ENCODE measurements around the gene ZNF319.

Gene ZNF319

DNA sequence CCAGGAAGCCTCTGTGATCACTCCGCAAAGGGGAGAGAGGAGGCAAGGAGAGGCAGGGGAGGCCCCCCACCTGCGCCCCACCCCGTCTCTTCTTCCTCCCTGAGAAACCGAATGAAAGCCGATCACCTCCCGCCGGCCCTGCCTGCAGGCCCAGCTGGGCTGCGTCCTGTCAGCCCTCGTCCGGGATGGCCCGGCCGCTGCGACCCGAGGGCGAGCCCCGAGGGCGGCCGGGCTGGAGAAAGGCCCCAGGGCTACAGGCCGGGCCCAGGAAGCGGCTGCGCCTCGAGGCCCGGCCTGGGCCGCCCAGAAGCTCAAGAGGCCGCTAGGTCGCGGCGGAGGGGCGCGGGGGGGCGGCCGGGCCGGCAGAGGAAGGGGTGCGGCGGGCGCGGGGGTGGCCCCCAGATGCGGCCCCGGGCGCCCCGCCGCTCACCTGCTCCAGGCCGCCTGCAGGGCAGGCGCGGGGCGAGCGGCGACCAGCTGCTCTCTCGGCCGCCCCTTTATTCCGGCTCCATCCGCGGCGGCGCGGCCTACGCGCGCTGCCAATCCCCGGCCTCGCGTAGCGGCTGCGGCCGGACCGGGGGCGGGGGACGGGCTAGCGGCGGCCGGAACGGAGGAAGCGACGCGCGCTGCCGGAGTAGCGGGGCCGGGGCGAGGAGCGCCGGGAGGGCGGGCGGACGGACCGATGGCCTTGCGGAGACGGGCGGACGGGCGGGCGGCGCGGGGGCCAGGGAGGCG is at the start of gene ZNF319:
Gene ZNF319 (minus strand): TSS at position 702 of the 735 bp plus-strand sequence. CDS start 2,407 bp downstream, outside the sequence.
- FAIRE-seq, result no peak

DNA sequence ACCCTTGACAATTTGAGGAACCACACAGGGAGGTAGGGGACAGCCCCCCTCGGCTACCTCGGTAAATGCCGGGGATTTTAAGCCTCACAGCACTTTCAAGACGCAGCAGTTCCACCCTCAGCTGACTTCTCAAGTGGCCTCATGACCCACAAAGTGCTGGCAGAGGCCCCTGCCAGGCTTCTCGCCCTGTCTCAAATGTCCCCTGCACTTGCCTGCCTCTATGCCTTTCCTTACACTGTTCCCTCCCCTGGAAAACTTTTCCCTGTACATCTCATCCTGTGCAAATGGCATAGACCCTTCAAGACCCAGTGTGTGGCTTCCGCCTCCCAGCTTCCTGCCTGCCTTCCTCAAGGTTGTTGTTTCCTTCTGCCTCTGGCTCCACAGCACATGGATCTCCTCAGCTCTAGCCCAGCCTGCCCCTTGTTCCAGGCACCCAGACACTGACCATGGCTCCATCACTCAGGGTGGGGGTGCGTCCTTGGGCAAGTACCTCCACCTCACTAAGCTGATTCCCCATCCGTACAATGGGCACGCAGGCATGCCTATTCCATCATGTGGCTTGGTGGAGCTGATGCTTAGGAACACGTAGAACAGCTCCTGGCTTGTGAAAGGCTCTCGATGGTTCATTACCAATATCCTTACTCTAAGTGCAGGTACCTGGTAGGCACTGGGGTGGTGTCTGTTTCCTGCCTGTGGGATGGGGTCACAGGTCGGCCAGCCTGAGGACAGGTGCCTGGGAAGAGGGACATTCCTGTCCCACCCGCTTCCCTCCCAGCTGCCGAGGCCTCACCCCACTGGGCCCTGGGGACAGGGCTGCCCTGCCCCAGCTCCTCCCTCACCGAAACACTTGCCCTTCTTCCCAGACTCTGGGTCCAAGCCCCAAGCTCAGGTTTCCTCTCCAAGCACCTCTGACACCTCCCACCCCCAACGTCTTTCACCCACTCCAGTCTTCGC is 49.0 kb upstream of the ZNF319 start:
- no peak for FAIRE-seq

DNA sequence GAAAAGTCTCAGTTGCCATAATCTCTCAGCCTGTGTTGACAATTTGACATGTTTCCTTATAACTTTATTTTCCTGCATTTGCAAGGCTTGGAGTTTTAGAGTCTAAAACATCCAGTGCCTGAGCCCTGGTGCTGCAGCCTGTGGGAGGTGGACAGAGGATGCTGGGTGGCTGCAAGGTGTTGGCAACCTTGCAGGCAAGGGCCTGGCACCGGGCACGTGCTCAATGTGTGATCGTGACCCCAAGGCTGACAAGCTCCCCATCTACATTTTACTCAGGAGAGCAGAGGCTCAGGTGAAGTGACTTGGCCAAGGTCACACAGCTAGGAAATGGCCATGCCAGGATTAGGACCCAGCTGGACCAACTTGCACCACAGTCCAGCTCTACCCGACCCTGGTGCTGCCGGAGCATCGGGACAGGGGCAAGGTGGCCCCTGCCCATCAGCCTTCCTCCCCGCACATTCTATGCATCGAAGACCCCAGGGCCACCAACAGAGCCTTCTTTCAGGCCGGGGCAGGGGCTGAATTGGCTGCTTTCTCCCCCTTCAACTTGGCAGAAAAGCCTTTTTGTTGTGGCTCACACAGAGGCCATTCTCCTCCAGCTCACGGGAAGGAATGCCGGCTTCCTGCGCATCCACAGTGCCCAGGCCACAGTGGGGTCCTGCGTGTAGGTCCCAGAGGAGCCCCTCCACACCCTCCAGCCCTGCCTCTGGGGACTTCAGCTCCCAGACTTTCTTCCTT is 48.2 kb upstream of the ZNF319 start:
- no peak for FAIRE-seq

DNA sequence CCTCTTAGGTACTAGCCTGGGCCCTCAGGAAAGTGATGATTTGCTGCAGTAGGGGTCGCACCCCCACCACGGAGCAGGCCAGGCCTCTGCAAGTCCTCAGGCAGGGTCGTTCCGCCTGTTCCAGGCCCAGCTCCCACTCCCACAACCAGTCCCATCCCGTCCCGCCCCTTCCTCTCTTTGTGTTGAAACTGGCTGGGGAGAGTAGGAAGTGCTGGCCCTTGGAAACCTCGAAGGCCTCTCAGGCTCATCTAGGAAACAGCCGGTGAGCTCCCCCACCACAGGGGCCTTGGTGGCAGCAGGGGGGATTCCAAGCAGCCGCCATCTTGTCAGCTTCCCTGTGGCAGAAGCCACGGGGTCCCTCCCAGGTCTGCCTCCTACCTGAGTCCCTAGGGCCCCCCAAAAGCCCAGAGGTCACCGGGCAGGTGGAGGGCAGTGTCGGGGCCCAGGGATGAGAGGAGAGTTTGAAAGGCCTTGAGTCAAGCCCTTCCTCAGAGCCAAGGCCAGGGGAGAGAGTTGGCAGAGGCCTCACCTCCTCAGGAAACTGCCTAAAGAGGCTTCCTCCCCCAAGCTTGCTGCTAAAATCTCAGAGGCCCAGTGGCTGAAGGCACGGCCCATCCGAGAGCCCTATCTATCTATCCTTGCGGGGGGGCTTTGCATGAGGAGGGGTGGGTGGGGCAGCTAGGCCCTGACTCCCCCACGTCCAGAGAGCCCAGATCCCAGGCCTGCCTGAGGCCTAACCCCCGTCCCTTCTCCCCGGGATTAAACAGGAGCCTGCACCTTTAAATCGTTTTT is 47.3 kb upstream of the ZNF319 start:
- no peak for FAIRE-seq

DNA sequence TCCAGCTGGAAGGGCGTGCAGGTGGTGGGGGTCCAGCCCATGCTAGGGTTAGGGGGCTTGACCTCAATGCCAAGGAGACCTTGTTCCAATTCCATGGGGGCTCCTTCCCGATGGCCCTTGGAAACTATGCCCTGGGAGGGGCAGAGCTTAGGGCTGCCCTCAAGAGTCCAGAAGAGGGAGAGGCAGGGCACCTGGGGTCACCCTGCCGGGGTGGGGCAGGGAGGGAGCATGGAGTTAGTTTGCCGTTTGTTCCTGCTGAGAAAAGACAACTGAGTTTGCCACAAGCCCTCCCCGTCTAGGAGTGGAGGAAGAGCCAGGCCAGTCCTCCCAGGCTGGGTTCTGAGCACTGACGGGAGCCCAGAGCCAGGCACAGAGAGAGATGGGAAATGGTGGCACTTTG is 46.5 kb upstream of the ZNF319 start:
- FAIRE-seq, result no peak

DNA sequence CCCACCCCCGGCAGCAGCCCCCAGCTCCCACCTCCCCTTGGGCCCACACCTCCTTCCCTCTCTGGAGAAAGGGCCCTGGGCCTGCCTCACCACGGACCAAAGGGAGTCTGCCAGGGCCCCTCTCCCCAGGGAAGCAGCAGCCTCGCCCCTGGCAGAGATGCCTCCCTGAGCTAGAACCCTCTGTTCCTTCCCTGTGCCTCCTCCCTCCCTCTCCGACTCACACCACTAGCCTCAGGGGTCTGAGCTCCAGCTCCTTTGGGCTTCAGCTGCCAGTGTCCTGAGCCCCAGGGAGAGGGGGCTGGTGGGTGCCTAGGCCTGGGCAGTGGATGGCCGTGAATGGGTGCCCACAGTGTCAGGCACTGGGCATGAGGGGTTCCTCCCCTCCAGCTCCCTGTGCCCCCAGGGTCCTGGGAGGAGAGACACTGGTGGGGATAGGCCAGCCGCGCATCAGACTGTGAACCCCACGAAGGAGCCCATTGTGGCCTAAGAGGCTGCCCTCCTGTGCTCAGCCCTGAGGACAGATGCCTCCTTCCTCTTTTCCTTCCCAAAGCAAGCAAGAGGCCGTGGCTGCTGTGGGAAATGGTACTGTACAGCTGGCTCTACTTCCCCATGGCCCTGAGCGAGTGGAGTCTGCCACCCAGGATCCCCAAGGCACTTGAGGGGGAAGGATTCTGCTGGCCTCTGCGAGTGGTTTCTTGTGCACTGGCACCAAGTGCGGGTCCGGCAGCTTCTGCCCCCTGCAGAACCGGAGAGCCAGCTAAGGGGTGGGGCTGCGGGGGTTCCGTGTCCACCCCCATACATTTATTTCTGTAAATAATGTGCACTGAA is 45.8 kb upstream of the ZNF319 start:
- no peak for FAIRE-seq

DNA sequence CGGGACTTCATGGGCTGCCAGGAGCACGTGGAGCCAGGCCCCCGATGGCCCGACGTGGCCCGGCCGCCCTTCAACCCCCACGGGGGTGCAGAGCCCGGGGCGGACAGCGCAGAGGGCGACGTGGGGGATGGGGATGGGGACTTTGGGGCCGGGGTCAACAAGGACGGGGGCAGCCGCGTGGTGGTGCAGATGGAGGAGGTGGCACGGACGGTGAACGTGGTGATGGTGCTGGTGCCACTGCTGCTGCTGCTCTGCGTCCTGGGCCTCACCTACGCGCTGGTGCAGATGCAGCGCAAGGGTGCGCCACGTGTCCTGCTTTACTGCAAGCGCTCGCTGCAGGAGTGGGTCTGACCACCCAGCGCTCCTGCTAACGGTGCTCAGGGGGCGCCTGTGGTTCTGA is 44.6 kb upstream of the ZNF319 start:
- FAIRE-seq, result no peak

DNA sequence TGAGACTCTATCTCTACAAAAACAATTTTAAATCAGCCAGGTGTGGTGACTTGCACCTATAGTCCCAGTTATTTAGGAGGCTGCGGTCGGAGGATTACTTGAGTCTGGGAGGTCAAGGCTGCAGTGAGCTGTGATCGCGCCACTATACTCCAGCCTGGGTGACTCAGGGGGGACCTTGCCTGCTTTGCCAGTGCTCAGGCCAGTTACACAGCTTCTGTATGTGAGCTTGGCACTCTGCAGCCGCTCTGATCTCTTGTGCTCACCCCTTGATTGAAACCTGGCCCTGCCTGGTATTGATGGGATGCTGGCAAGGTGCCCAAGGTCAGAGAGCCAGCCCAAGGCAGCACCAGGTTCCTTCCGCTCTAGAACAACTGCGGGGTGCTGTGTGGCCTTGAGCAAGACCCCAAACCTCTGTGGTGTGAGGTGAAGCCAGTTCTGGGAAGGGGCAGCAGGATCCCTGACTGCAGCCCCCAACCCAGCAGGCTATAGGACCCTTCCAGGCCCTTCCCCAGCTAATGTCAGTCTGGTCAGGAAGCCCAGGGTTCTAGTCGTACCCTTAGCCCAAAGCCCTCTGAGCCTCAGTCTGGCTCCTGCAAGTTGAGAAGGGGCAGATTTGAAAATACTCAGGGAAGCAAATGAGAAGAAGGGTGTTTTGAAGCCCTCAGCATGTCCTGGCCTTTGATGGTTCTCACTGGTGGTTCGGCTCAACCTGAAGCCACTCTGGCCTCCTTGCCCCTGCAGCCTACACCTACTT is 44.0 kb upstream of the ZNF319 start:
- no peak for FAIRE-seq

DNA sequence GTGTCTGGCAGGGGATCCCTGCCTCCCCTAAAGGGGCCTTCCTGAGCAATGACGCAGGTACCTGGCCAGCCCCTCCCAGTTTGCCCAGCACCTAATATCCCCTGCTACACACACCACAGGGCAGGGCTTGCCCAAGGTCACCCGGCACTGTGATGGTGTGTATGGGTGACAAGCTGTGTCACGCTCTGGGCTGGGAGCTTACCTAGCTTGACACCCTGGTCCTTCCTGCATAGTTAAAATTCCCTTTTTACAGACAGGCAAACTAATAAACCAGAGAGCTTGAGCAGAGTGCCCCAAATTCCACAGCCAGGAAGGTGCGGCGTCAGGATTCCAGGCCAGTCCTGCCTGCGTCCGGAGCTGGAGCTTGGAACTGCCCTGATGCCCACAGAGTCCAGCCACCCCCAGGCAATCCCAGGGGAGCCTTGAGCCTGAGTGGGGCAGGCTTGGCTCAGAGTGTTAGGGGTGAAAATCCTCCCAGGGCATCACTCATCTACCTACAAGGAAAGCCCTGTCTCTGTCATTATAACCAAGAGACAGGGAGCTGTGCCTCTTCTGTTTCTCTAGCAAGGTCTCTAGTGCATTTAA is 43.2 kb upstream of the ZNF319 start:
- no peak for FAIRE-seq

DNA sequence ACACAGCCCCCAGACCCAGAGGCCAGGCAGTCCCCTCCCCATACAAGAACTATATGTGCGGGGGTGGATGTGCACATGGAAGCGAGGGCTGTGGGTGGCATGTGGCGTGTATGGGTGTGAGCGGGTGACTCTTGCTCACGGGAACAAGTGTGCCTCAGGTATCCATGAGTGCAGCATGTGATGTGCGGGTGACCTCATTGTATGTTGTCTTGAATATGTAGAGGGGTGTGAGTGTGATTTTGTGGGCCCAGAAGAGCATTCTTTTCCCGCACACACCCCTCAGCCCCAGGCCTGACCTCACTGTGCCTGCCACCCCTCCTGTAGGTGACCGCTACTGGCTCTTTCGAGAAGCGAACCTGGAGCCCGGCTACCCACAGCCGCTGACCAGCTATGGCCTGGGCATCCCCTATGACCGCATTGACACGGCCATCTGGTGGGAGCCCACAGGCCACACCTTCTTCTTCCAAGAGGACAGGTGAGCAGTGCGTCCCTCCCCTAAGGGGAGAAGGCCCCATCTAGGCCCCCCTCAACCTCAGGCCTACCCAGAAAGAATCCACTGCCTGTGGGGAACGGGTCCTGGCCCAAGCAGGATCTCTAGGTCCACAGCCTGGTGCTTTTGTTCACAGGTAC is 42.5 kb upstream of the ZNF319 start:
- no peak for FAIRE-seq

DNA sequence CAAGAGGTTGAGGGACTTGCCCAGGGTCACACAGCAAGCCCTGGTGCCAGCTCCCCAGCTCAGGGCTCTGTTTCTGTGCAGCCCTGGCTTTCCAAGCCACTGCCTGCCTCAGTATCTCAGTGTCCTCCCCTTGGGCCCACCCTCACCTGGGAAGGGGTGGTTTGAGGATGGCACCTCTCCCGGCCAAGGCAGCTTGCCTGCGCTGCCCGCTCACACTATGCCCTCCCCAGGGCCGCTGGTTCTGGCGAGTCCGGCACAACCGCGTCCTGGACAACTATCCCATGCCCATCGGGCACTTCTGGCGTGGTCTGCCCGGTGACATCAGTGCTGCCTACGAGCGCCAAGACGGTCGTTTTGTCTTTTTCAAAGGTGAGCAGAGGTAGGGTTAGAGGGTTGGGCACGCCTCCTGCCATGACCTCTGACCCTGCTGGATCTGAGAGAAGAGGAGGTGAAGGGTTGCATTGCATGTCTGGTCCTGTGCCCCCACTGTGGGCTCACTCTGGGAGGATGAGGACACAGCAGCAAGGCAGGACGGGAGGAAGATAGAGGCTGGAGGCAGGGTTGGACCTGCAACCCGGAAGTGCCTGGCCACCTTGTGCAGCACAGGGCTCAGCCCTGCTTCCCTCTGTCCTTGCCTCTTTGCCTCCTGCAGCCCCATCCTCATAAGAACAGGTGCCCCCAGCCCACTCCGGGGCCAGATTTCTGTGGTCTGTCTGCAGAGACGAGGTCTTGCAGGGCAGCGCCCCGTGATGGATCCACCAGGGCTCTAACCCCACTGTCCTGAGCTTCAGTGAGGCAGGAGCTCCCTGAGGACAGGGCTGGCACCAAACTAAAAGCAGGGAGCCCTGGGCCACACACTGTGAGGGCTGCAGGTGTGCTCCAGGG is 41.8 kb upstream of the ZNF319 start:
- FAIRE-seq, result no peak

DNA sequence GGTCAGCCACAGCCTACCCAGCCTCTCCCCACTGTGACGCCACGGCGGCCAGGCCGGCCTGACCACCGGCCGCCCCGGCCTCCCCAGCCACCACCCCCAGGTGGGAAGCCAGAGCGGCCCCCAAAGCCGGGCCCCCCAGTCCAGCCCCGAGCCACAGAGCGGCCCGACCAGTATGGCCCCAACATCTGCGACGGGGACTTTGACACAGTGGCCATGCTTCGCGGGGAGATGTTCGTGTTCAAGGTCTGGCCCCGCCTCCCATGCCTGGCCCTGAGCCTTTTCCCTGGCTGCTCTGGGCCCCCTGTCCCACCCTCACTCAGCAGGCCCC is 41.1 kb upstream of the ZNF319 start:
- no peak for FAIRE-seq

DNA sequence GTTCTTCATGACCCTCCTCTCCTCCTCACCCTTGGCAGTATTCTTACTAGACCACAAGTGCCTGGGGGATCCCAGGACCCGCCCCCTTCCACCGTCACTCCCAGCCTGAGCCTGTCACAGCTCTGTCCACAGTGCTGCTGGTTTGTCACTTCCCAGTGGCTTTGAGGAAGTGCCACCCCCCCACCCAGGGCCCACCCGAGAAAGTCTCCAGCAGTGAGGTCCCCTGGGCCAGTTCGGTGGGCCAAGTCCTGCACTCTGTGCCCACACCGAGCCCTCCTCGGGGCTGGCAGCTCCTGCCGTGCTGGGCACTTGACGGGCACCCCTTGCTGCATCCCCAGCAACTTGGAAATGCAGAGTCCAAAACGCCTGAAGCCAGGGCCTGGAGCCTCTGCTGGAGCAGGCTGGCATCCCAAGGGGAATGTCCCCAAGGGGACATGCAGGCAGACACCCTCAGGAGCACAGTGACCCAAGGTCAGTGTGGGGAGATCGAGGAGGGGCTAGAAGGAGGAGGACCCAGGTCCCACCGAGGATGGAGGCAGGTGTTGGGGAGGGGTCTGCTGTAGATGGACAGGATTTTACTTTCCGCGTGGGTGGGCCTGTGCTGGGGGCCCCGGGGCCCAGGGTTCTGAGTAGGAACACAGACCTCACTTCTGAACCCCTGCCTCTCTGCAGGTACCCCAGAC is 40.6 kb upstream of the ZNF319 start:
- no peak for FAIRE-seq

DNA sequence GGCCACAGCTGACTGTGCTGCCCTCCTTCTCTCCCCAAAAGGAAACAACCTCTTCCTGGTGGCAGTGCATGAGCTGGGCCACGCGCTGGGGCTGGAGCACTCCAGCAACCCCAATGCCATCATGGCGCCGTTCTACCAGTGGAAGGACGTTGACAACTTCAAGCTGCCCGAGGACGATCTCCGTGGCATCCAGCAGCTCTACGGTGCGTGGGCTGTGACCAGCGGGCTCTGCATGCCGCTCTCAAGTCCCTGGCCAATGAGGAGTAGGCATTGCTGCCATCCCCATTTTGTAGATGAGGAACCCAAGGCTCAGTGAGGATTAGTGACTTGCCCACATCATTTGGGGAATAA is 40.0 kb upstream of the ZNF319 start:
- no peak for FAIRE-seq

DNA sequence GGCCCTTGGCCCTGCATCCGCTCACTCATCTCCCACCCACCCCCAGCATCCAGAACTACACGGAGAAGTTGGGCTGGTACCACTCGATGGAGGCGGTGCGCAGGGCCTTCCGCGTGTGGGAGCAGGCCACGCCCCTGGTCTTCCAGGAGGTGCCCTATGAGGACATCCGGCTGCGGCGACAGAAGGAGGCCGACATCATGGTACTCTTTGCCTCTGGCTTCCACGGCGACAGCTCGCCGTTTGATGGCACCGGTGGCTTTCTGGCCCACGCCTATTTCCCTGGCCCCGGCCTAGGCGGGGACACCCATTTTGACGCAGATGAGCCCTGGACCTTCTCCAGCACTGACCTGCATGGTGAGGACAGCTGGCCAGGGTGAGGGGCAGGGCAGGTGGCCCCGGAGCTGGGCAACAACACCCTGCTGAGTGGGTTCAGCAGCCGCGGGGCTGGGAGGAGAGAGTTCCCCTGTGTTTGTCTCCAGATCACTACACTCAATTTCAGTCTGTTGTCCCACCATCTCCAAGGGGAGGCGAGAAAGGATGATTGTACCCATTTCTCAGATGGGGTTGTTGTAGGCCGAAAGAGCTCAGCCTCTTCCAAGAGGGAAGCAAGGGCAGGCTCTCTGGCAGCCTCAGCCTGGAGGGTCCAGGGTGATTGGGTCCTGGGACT is 39.5 kb upstream of the ZNF319 start:
- no peak for FAIRE-seq

DNA sequence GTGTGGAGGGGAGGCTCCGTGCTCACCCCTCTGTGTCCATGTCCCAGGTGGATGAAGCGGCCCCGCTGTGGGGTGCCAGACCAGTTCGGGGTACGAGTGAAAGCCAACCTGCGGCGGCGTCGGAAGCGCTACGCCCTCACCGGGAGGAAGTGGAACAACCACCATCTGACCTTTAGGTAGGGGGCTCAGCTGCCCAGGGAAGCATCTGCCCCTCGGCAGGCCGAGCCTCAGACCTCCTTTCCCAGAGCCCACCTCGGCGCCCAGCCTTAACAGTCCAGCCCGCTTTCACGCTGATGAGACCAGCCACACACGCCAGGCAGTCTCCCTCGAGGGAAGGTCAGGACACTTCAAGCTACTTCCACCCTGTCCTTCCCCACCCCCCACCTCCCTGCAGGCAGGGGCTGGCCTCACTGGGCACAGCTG is 37.8 kb upstream of the ZNF319 start:
- no peak for FAIRE-seq

DNA sequence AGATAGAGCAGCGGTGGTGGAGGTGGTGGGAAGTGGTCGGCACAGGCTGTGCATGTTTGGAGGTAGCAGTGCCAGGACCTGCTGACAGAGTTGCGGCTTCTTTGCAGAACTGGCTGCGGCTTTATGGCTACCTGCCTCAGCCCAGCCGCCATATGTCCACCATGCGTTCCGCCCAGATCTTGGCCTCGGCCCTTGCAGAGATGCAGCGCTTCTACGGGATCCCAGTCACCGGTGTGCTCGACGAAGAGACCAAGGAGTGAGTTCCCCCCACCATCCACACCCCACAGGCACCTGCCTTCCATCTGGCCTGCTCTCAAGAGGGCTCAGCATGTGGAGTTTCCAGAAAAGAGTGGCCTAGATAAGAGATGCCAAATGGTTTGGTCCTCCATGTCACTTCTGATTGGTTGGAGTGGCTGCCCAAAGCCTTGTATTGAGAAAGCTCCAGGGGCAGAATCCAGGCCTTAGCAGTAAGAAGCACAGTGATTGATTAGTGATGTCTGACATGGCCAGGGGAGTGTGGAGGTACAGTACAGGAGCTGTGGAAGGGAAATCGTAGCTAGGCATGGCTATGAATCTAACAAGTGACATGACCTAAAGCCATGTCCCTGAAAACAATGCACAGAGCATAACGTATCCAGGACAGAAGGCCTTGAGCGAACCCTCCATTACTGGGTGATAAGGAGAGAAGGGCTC is 37.0 kb upstream of the ZNF319 start:
- no peak for FAIRE-seq
